Trophoblast cell (in vitro differentiated cells and primary cell): ENCODE data around the gene UBR2.
"Not testable (repeated sequence)": the region's sequence is repeated elsewhere in the genome, so short reads cannot be mapped to it uniquely, and the experiment has no call there.

Experiments
- DNase-seq, 2 donors: peaks; one replicate each; pipeline ENCODE4 v3.0.0-alpha.2; 2016
- H2AFZ ChIP-seq: 2 replicates; pipeline ENCODE4 v1.6.1; 2013; ENCODE audit warnings: low read length, moderate library complexity, mild to moderate bottlenecking; ENCODE audit not compliant: insufficient read depth, poor library complexity
- H2AK5ac ChIP-seq: 2 replicates; pipeline ENCODE4 v1.6.1; 2013; ENCODE audit warnings: mild to moderate bottlenecking, low read length
- H2BK120ac ChIP-seq: 2 replicates; pipeline ENCODE4 v1.6.1; 2013; ENCODE audit warnings: low read length, mild to moderate bottlenecking, moderate library complexity; ENCODE audit not compliant: insufficient read depth, poor library complexity
- H2BK12ac ChIP-seq: 2 replicates; pipeline ENCODE4 v1.6.1; 2013; ENCODE audit warnings: mild to moderate bottlenecking, low read length, moderate library complexity
- H2BK5ac ChIP-seq: 2 replicates; pipeline ENCODE4 v1.6.1; 2013; ENCODE audit warnings: low read length, low read depth, moderate library complexity, mild to moderate bottlenecking; ENCODE audit not compliant: poor library complexity
- H3K14ac ChIP-seq: 2 replicates; pipeline ENCODE4 v1.6.1; 2013; ENCODE audit warnings: mild to moderate bottlenecking, low read length
- H3K18ac ChIP-seq: 2 replicates; pipeline ENCODE4 v1.6.1; 2013; ENCODE audit warnings: mild to moderate bottlenecking, low read length
- H3K23ac ChIP-seq: 2 replicates; pipeline ENCODE4 v1.6.1; 2013; ENCODE audit warnings: low read length
- H3K27ac ChIP-seq: 2 replicates; pipeline ENCODE4 v1.5.1; 2013; ENCODE audit warnings: low read depth, mild to moderate bottlenecking, inconsistent platforms, low read length, moderate library complexity
- H3K27me3 ChIP-seq: 2 replicates; pipeline ENCODE4 v1.6.1; 2013; ENCODE audit warnings: inconsistent platforms, mild to moderate bottlenecking, low read length, moderate library complexity; ENCODE audit not compliant: insufficient read depth
- H3K36me3 ChIP-seq, 2 experiments: 1 replicate in 1 of 2; 2 replicates in 1 of 2; pipeline ENCODE4 v1.6.1; 2013; ENCODE audit warnings: low read length in 2 of 2, mild to moderate bottlenecking in 2 of 2, moderate library complexity in 1 of 2; ENCODE audit not compliant: insufficient read depth in 2 of 2, control insufficient read depth in 1 of 2
- H3K4ac ChIP-seq: 2 replicates; pipeline ENCODE4 v1.6.1; 2013; ENCODE audit warnings: low read depth, mild to moderate bottlenecking, low read length, moderate library complexity
- H3K4me1 ChIP-seq, 2 experiments: 1 replicate in 1 of 2; 2 replicates in 1 of 2; pipeline ENCODE4 v1.6.1; 2013; ENCODE audit warnings: low read length in 2 of 2, mild to moderate bottlenecking in 2 of 2, moderate library complexity in 1 of 2; ENCODE audit not compliant: insufficient read depth in 2 of 2, control insufficient read depth in 1 of 2
- H3K4me2 ChIP-seq: 2 replicates; pipeline ENCODE4 v1.6.1; 2013; ENCODE audit warnings: inconsistent platforms, mild to moderate bottlenecking, low read length, moderate library complexity
- H3K4me3 ChIP-seq: 2 replicates; pipeline ENCODE4 v1.5.1; 2013; ENCODE audit warnings: mild to moderate bottlenecking, low read depth, low read length, inconsistent platforms
- H3K79me1 ChIP-seq: one replicate; pipeline ENCODE4 v1.6.1; 2013; ENCODE audit warnings: low read length
- H3K79me2 ChIP-seq: 2 replicates; pipeline ENCODE4 v1.6.1; 2013; ENCODE audit warnings: low read length, mild to moderate bottlenecking; ENCODE audit not compliant: control insufficient read depth, insufficient read depth, poor library complexity
- H3K9ac ChIP-seq: 2 replicates; pipeline ENCODE4 v1.6.1; 2013; ENCODE audit warnings: mild to moderate bottlenecking, low read length
- H3K9me3 ChIP-seq: 2 replicates; pipeline ENCODE4 v1.6.1; 2013; ENCODE audit warnings: low read depth, mild to moderate bottlenecking, control low read depth, inconsistent platforms, low read length; ENCODE audit not compliant: insufficient read depth
- H4K12ac ChIP-seq: 2 replicates; pipeline ENCODE4 v1.6.1; 2013; ENCODE audit warnings: low read depth, mild to moderate bottlenecking, low read length, moderate library complexity
- H4K8ac ChIP-seq: 2 replicates; pipeline ENCODE4 v1.6.1; 2013; ENCODE audit warnings: low read depth, mild to moderate bottlenecking, low read length, moderate library complexity
- H4K91ac ChIP-seq: one replicate; pipeline ENCODE4 v1.6.1; 2013; ENCODE audit warnings: low read depth, mild to moderate bottlenecking, low read length, moderate library complexity
- WGBS: extraction: QIAGEN DNeasy Blood & Tissue Kit; methylation state at CpG from one replicate; pipeline ENCODE4 v1.1.7; 2013; ENCODE audit warnings: missing lambda C conversion rate; ENCODE audit not compliant: insufficient read length, insufficient coverage; ENCODE audit errors: extremely low coverage; 5-methylcytosine and 5-hydroxymethylcytosine counted together

Gene UBR2

DNA sequence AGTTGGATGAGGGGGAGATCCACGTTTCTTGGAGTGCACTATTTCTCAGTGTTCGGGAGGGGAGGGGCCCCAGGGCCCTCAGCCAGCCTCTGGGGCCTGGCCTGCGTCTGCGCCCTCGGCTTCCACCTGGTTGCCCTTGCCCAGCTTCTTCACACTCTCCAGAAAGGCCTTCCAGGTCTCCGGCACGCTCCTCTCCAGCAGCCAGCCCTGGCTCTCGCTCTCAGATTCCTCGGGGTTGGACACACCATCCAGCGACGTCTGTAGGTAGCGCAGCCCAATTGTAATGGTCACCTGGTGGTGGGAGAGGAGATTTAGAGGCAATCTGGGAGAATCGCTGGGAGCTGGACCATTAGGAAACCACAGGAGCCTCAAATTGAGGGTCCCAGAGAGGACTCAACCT lies 134.4 kb downstream of the UBR2 start:
- Histone ChIP-seq H3K14ac (no peak overlapping the region), H3K79me1 (no peaks in the 10 kb centered on the region), H2BK120ac (no peak overlapping the region), H2AK5ac (no peak overlapping the region), H2BK5ac (no peak overlapping the region), H3K36me3 (peaks cover 2 to 6% of the 10 kb centered on the region in 2 experiments), H3K27me3 (no peaks in the 10 kb centered on the region), H3K4me1 (peaks cover 2 to 4% of the 10 kb centered on the region in 2 experiments), H3K9ac (no peak overlapping the region), H3K9me3 (peaks cover 2% of the 10 kb centered on the region), H3K4me2 (no peak overlapping the region), H3K4ac (no peak overlapping the region), H3K27ac (no peak overlapping the region), H2BK12ac (no peak overlapping the region), H2AFZ (no peak overlapping the region), H3K23ac (no peak overlapping the region), H4K12ac (no peak overlapping the region), H3K4me3 (no peak overlapping the region), H3K79me2 (no peaks in the 10 kb centered on the region), H3K18ac (no peak overlapping the region), H4K8ac (no peak overlapping the region), H4K91ac (no peak overlapping the region)
- WGBS: no CpG with 5 or more reads among the region's 13 CpGs
- DNase-seq: peak in 1 of 2 donors; percentile 26

- DNase-seq: peak in 1 of 2 donors; percentile 46
- H3K4me3 ChIP-seq: no peak overlapping the region
- no peak overlapping the region for H4K12ac ChIP-seq
- no peaks in the 10 kb centered on the region for H3K79me1 ChIP-seq
- H2AK5ac ChIP-seq: no peak overlapping the region
- WGBS: no CpG with 5 or more reads among the region's 2 CpGs
- no peak overlapping the region for H2BK5ac ChIP-seq
- H3K79me2 ChIP-seq: no peaks in the 10 kb centered on the region
- H3K9ac ChIP-seq: no peak overlapping the region
- no peak overlapping the region for H2AFZ ChIP-seq
- peaks cover 0 to 2% of the 10 kb centered on the region in 2 experiments for H3K4me1 ChIP-seq
- H3K36me3 ChIP-seq: peaks cover 0 to 2% of the 10 kb centered on the region in 2 experiments
- no peaks in the 10 kb centered on the region for H3K27me3 ChIP-seq
- H3K27ac ChIP-seq: no peak overlapping the region
- no peak overlapping the region for H3K4me2 ChIP-seq
- no peak overlapping the region for H3K4ac ChIP-seq
- H3K14ac ChIP-seq: no peak overlapping the region
- H2BK12ac ChIP-seq: no peak overlapping the region
- H2BK120ac ChIP-seq: no peak overlapping the region
- H4K8ac ChIP-seq: no peak overlapping the region
- no peak overlapping the region for H3K18ac ChIP-seq
- H4K91ac ChIP-seq: no peak overlapping the region
- H3K23ac ChIP-seq: no peak overlapping the region
- H3K9me3 ChIP-seq: peaks cover 2% of the 10 kb centered on the region
Measured at GRCh38 chr6:42702200-42702599, 138.4 kb downstream of the UBR2 start.

DNA sequence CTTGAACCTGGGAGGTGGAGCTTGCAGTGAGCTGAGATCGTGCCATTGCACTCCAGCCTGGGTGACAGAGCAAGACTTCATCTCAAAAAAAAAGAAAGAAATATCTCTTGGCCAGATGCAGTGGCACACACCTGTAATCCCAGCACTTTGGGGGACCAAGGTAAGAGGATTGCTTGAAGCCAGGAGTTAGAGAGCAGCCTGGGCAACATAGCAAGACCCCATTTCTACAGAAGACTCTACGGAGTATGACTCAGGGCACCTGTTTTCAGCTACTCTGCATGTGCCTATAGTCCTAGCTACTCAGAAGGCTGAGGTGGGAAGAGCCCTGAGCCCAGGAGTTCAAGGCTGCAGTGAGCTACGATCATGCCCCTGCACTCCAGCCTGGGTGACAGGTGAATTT lies 139.0 kb downstream of the UBR2 start:
- H3K18ac ChIP-seq, H3K27ac ChIP-seq, H4K8ac ChIP-seq, H3K14ac ChIP-seq, H3K4me1 ChIP-seq, H2BK12ac ChIP-seq, H2BK5ac ChIP-seq, H3K36me3 ChIP-seq, H3K4ac ChIP-seq, H3K9ac ChIP-seq, H3K27me3 ChIP-seq, H3K4me2 ChIP-seq, H3K79me2 ChIP-seq, H4K12ac ChIP-seq, DNase-seq, H3K23ac ChIP-seq, H3K9me3 ChIP-seq, H4K91ac ChIP-seq, H2AFZ ChIP-seq, H2BK120ac ChIP-seq, H2AK5ac ChIP-seq, H3K79me1 ChIP-seq, H3K4me3 ChIP-seq: not testable (repeated sequence)
- WGBS: no CpG with 5 or more reads among the region's 3 CpGs

DNA sequence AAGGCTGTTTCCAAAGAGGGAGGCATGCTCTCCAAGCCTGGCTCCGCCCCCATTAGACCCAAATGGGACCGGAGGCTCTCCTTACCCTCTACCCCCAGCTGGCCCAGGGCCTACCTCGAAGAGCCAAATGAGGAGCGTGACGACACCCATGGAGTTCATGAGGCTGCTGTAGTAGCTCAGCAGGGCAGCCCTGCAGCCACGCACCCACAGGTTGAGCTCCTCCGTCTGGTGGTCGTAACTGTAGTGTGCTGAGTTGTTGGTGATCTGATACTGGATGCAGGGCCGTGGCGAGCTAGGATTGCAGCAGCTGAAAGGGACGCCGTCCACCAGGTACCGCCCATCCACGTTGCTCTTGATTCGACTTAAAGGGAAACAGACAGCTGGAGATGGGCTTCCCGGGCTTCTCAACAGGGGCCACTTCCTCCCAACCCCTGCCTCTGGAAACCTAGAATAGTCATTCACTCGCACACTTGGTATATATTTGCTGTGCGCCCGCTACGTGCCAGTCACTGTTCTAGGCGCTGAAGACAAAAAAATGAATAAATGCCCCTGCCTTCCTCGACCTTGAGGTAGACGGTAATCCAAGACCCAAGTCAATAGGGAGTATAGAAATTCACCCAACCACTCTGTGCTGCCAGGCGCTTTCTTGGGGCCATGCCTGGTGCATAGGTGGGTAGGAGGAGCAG lies 140.6 kb downstream of the UBR2 start:
- H4K91ac ChIP-seq: no peak overlapping the region
- H4K12ac ChIP-seq: no peak overlapping the region
- no peak overlapping the region for H3K23ac ChIP-seq
- no peaks in the 10 kb centered on the region for H3K79me1 ChIP-seq
- no peak overlapping the region for H3K4me2 ChIP-seq
- peaks cover 0 to 2% of the 10 kb centered on the region in 2 experiments for H3K4me1 ChIP-seq
- no peak overlapping the region for H3K27ac ChIP-seq
- no peak overlapping the region for H3K9ac ChIP-seq
- H2BK5ac ChIP-seq: no peak overlapping the region
- H3K27me3 ChIP-seq: no peaks in the 10 kb centered on the region
- H3K18ac ChIP-seq: no peak overlapping the region
- no peaks in the 10 kb centered on the region for H3K9me3 ChIP-seq
- H2BK12ac ChIP-seq: no peak overlapping the region
- H2AFZ ChIP-seq: no peak overlapping the region
- no peak overlapping the region for H3K14ac ChIP-seq
- peak overlapping the region; percentile 52 for H3K4me3 ChIP-seq
- no peak overlapping the region for H2AK5ac ChIP-seq
- H4K8ac ChIP-seq: no peak overlapping the region
- H3K36me3 ChIP-seq: no peaks in the 10 kb centered on the region
- no peaks in the 10 kb centered on the region for H3K79me2 ChIP-seq
- no peak for DNase-seq
- no peak overlapping the region for H3K4ac ChIP-seq
- no CpG with 5 or more reads among the region's 24 CpGs for WGBS
- no peak overlapping the region for H2BK120ac ChIP-seq
